Progenitor cell of endocrine pancreas (in vitro differentiated cells): ENCODE data around the gene PBX1. TPM values are rescaled to one million over a fixed set of nuclear protein-coding genes. Genes with fewer than 3 reads are reported as not detected.
A peak's percentile ranks its signal among the peaks of the same experiment; 100 is the strongest.

ENCODE experiments used
- DNase-seq: peaks from one replicate; pipeline ENCODE4 v3.0.0; 2021; ENCODE audit warnings: low spot score; ENCODE audit not compliant: unreplicated experiment
- H3K27ac Mint-ChIP-seq: 2 replicates; pipeline ENCODE4 v1.8.0; 2021; ENCODE audit warnings: mild to moderate bottlenecking, moderate library complexity, mixed read lengths
- H3K27me3 Mint-ChIP-seq: 2 replicates; pipeline ENCODE4 v1.8.0; 2021; ENCODE audit warnings: mixed read lengths
- H3K36me3 Mint-ChIP-seq: 2 replicates; pipeline ENCODE4 v1.8.0; 2022; ENCODE audit warnings: mixed read lengths; ENCODE audit not compliant: insufficient read depth
- H3K4me1 Mint-ChIP-seq: 2 replicates; pipeline ENCODE4 v1.8.0; 2021; ENCODE audit warnings: low read depth, mixed read lengths
- H3K4me3 Mint-ChIP-seq: 2 replicates; pipeline ENCODE4 v1.8.0; 2021; ENCODE audit warnings: low read depth, mild to moderate bottlenecking, moderate library complexity, mixed read lengths
- H3K9me3 Mint-ChIP-seq: 2 replicates; pipeline ENCODE4 v1.8.0; 2021; ENCODE audit warnings: low read depth, mixed read lengths
- total RNA-seq: library from RNA; stranded (reverse); gene quantifications from 2 replicates; pipeline ENCODE4 v1.2.1, GENCODE V29; 2021
- TF ChIP-seq, protein P1 (sequence below): fragments of 200-600 bp; sonication (generic); IDR thresholded peaks from one replicate; pipeline ENCODE4 v1.5.0; 2021; ENCODE audit warnings: antibody characterized with exemption, mild to moderate bottlenecking; ENCODE audit not compliant: unreplicated experiment

Gene PBX1
- total RNA-seq, 1 donor from 2014 or later = 205 TPM

- H3K9me3 Mint-ChIP-seq = no peaks in the 10 kb centered on the region
- peaks cover 6% of the 10 kb centered on the region for H3K36me3 Mint-ChIP-seq
- no peak overlapping the region for H3K4me3 Mint-ChIP-seq
- H3K27ac Mint-ChIP-seq = peak overlapping the region; percentile 54
- TF ChIP-seq, protein P1, sequence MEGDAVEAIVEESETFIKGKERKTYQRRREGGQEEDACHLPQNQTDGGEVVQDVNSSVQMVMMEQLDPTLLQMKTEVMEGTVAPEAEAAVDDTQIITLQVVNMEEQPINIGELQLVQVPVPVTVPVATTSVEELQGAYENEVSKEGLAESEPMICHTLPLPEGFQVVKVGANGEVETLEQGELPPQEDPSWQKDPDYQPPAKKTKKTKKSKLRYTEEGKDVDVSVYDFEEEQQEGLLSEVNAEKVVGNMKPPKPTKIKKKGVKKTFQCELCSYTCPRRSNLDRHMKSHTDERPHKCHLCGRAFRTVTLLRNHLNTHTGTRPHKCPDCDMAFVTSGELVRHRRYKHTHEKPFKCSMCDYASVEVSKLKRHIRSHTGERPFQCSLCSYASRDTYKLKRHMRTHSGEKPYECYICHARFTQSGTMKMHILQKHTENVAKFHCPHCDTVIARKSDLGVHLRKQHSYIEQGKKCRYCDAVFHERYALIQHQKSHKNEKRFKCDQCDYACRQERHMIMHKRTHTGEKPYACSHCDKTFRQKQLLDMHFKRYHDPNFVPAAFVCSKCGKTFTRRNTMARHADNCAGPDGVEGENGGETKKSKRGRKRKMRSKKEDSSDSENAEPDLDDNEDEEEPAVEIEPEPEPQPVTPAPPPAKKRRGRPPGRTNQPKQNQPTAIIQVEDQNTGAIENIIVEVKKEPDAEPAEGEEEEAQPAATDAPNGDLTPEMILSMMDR = no peak
- H3K4me1 Mint-ChIP-seq = peaks cover 17% of the 10 kb centered on the region
- no peaks in the 10 kb centered on the region for H3K27me3 Mint-ChIP-seq
- no peak for DNase-seq
Observed at GRCh38 chr1:164754088-164754600, 195.2 kb downstream of the PBX1 start.

GRCh38 chr1:164755690-164756089, 196.7 kb downstream of the PBX1 start:
- H3K27ac Mint-ChIP-seq = no peak overlapping the region
- TF ChIP-seq, protein P1 = no peak

DNA sequence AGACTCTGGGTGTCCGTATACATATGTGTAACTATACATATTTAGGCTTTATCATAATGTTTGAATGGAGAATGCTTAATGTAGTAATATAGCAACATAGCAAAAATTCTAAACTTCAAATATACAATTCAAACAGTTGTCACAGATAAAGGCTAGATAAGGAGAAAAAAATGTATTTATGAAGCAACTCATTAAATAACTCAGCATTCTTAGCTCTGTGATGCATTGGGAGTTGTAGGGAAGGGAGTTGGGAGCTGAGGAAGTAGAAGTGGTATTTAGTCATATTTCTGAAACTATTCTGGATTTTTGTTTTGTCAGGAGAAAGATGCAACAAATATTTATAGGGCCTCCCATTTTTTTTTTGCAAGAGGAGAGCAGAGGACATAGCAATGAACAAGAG, 197.8 kb downstream of the PBX1 start:
- H3K27me3 Mint-ChIP-seq = no peaks in the 10 kb centered on the region
- TF ChIP-seq, protein P1 = no peak
- H3K4me1 Mint-ChIP-seq = peaks cover 24% of the 10 kb centered on the region
- no peak for DNase-seq
- peaks cover 10% of the 10 kb centered on the region for H3K36me3 Mint-ChIP-seq
- H3K4me3 Mint-ChIP-seq = no peak overlapping the region
- no peaks in the 10 kb centered on the region for H3K9me3 Mint-ChIP-seq
- no peak overlapping the region for H3K27ac Mint-ChIP-seq

More at GRCh38 chr1:164755690-164756089, 196.7 kb downstream of the PBX1 start:
- H3K36me3 Mint-ChIP-seq = peaks cover 7% of the 10 kb centered on the region
- H3K4me3 Mint-ChIP-seq = no peak overlapping the region
- H3K4me1 Mint-ChIP-seq = peaks cover 25% of the 10 kb centered on the region
- no peaks in the 10 kb centered on the region for H3K9me3 Mint-ChIP-seq
- no peaks in the 10 kb centered on the region for H3K27me3 Mint-ChIP-seq
- DNase-seq = no peak

DNA sequence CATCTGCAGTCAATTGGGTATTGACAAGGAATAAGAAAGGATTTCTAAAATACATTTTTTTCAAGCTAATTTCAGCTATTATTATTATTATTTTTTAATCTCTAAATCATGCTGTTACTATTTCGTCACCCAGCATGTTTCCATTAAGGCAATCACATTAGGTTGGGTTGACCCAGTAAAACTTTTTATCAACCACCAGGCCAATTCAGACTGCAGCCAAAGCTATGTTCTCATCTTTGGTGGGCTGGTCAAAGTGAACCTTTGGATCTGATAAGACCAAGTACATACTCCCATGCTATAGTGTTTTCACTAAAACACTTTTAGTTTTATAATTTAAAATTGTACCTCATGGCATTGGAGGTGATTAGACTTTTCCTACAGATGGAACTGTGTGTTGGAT, 198.6 kb downstream of the PBX1 start:
- Mint-ChIP-seq H3K4me1 (peaks cover 22% of the 10 kb centered on the region), H3K36me3 (peaks cover 10% of the 10 kb centered on the region), H3K27ac (no peak overlapping the region), H3K9me3 (peaks cover 3% of the 10 kb centered on the region), H3K27me3 (no peaks in the 10 kb centered on the region), H3K4me3 (no peak overlapping the region)
- TF ChIP-seq, protein P1 = no peak
- DNase-seq = no peak

GRCh38 chr1:164759144-164759920, 200.3 kb downstream of the PBX1 start:
- DNase-seq = no peak
- Mint-ChIP-seq H3K4me3 (no peak overlapping the region), H3K4me1 (peaks cover 11% of the 10 kb centered on the region), H3K9me3 (peaks cover 3% of the 10 kb centered on the region), H3K36me3 (peaks cover 10% of the 10 kb centered on the region), H3K27me3 (no peaks in the 10 kb centered on the region), H3K27ac (peak overlapping the region; percentile 18)
- TF ChIP-seq, protein P1 = no peak
